ENCODE data around the gene USH2A.

The USH2A gene

DNA sequence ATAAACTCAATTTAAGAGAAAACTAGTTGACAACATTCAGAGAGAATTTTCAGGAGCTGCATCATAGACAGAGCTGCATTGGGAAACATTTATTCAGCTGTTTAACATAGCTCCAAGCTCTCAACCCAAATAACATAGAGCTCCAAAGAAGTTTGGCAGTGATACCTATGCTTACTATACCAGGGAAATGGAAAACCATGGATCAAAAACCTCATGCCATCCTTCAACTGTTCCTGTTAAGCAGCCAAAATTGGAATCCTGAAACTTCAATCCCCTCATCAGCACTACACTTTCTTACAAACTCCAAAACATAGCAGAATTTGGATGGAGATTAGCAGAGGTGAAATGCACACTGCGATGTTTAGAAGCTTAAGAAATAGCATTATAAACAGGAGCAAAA, 164.4 kb downstream of the USH2A start:
- no peak for TF ChIP-seq ZBTB7A (IDR thresholded peaks at IDR 0.05; ENCODE audit: low read depth)
- TF ChIP-seq EP300 (IDR thresholded peaks at IDR 0.05; ENCODE audit: borderline replicate concordance) = no peak

DNA sequence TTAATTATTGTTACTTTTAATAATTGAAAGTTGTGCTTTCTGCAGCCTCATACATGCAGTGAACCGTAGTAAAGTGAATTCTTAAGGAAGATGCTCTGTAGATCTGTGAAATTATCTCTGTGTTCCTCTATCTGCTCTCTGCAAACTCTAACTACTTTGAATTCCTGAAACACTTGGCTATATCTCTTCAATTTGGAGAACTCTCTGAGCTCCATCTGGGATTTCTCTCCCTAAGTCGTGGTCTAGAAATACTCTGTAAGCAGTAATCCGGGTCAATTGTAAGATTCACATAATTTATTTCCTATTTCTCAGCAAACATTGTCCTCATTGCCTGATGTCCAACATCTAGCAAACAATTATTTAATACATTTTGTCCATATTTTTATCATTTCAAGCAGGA, 164.9 kb downstream of the USH2A start:
- TF ChIP-seq EP300 (IDR thresholded peaks at IDR 0.05; ENCODE audit: borderline replicate concordance) (no peak), TEAD4 (IDR thresholded peaks at IDR 0.05) (no peak), TAF1 (IDR thresholded peaks at IDR 0.05; ENCODE audit: low read depth) (no peak), RAD21 (IDR thresholded peaks at IDR 0.05; ENCODE audit: low read depth) (no peak)
- TF ChIP-seq, protein P1, sequence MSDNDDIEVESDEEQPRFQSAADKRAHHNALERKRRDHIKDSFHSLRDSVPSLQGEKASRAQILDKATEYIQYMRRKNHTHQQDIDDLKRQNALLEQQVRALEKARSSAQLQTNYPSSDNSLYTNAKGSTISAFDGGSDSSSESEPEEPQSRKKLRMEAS (IDR thresholded peaks at IDR 0.05) = no peak
- TF ChIP-seq, protein P2, sequence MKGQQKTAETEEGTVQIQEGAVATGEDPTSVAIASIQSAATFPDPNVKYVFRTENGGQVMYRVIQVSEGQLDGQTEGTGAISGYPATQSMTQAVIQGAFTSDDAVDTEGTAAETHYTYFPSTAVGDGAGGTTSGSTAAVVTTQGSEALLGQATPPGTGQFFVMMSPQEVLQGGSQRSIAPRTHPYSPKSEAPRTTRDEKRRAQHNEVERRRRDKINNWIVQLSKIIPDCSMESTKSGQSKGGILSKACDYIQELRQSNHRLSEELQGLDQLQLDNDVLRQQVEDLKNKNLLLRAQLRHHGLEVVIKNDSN (IDR thresholded peaks at IDR 0.05) = no peak

DNA sequence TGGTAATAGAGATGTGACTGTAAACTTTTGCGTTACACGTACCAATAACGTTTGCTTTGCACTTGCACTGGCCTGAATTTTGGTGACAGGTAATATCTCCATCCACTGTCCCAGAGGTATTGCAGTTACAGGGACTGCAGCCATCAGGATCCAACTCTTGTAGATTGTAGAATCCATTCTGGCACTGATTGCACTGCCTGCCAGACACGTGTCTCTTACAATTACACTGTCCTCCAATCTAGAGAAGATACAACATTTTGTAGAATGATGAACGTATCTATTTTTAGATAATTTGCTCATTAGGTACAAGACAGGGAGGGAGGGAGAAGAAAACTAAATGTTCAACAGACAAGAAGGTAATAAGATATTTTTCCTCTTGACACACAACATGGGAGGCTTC, 172.4 kb downstream of the USH2A start:
- TF ChIP-seq NFIC (IDR thresholded peaks at IDR 0.05) = no peak
- TF ChIP-seq TAF1 (IDR thresholded peaks at IDR 0.05; ENCODE audit: low read depth) = no peak

DNA sequence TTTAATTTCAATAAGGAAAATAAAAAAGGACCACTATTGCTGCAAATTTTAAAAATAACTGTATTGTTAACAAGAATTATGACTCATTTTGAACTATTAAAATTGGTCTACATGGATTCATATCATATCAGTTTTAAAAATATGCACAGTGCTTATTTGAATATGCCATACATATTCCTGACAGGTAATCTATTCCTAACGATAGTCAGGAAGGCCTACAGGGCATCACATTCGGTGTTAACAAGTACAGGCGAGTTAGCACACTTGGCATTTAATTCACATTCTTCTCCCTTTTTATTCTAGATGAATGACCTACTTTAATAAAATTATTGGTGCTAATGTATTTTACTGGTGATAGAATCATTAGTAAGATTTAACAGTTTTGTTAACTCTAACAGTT, 174.6 kb downstream of the USH2A start:
- TF ChIP-seq TCF12 (IDR thresholded peaks at IDR 0.05; ENCODE audit: low read depth) (no peak), YY1 (IDR thresholded peaks at IDR 0.05; ENCODE audit: low read depth) (no peak), FOXM1 (IDR thresholded peaks at IDR 0.05; ENCODE audit: borderline replicate concordance, low read depth) (no peak), TAF1 (IDR thresholded peaks at IDR 0.05; ENCODE audit: low read depth) (no peak)

DNA sequence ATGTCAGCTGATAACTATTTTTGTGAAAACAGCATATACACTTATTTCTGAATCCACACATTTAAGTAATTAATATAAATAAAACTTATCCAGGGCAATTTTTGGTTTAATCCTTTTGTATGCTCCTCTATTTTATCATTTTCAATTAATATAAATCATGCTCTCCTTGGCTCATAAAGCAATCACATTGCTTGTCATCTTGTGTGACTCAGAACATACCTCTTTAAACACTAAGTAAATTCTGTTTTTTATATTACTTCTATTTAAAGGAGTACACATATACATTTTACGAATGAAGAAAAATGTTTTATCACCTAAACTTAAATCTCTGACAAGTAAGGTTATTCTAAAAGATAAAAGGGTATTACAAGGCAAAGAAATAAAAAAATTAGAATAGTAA, 175.3 kb downstream of the USH2A start:
- TF ChIP-seq YY1 (IDR thresholded peaks at IDR 0.05; ENCODE audit: low read depth) (no peak), EGR1 (IDR thresholded peaks at IDR 0.05) (no peak), RAD21 (IDR thresholded peaks at IDR 0.05; ENCODE audit: low read depth) (no peak), FOXM1 (IDR thresholded peaks at IDR 0.05; ENCODE audit: borderline replicate concordance, low read depth) (no peak), TAF1 (IDR thresholded peaks at IDR 0.05; ENCODE audit: low read depth) (no peak), TEAD4 (IDR thresholded peaks at IDR 0.05) (no peak), ZBTB7A (IDR thresholded peaks at IDR 0.05; ENCODE audit: low read depth) (no peak), EP300 (IDR thresholded peaks at IDR 0.05; ENCODE audit: borderline replicate concordance) (no peak), TCF12 (IDR thresholded peaks at IDR 0.05; ENCODE audit: low read depth) (no peak), CREB1 (IDR thresholded peaks at IDR 0.05; ENCODE audit: low read depth) (no peak), NFIC (IDR thresholded peaks at IDR 0.05) (no peak), CEBPB (IDR thresholded peaks at IDR 0.05) (no peak)
- TF ChIP-seq, protein P1 (IDR thresholded peaks at IDR 0.05) = no peak
- TF ChIP-seq, protein P2 (IDR thresholded peaks at IDR 0.05) = no peak
- TF ChIP-seq, protein P3, sequence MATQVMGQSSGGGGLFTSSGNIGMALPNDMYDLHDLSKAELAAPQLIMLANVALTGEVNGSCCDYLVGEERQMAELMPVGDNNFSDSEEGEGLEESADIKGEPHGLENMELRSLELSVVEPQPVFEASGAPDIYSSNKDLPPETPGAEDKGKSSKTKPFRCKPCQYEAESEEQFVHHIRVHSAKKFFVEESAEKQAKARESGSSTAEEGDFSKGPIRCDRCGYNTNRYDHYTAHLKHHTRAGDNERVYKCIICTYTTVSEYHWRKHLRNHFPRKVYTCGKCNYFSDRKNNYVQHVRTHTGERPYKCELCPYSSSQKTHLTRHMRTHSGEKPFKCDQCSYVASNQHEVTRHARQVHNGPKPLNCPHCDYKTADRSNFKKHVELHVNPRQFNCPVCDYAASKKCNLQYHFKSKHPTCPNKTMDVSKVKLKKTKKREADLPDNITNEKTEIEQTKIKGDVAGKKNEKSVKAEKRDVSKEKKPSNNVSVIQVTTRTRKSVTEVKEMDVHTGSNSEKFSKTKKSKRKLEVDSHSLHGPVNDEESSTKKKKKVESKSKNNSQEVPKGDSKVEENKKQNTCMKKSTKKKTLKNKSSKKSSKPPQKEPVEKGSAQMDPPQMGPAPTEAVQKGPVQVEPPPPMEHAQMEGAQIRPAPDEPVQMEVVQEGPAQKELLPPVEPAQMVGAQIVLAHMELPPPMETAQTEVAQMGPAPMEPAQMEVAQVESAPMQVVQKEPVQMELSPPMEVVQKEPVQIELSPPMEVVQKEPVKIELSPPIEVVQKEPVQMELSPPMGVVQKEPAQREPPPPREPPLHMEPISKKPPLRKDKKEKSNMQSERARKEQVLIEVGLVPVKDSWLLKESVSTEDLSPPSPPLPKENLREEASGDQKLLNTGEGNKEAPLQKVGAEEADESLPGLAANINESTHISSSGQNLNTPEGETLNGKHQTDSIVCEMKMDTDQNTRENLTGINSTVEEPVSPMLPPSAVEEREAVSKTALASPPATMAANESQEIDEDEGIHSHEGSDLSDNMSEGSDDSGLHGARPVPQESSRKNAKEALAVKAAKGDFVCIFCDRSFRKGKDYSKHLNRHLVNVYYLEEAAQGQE (IDR thresholded peaks at IDR 0.05; ENCODE audit: low read depth) = no peak

DNA sequence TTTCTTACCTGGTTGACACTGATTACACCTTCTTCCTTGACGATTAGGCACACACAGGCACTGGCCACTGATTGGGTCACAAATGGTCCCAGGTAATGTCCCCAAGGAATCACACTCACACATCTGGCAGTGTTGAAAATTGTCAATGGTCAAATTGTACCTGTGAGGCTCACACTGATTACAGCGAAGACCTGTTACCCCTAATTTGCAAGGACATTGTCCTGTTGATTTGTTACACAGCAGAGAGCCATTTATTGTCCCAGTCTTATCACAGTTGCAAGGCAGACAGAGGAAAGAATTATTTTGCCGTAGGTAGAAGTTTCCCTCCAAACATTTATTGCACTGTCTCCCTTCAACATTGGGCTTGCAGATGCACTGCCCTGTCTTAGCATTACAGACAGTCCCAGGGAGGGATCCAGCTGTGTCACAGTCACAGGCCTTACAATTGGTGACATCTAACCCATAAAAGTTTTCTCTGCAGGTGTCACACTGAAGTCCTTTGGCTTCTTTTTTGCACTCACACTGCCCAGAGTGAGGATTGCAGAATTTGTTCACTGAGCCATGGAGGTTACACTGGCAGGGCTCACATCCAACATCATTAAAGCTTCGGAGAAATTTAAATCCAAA, 176.6 kb downstream of the USH2A start:
- TF ChIP-seq EGR1 (IDR thresholded peaks at IDR 0.05) (no peak), EP300 (IDR thresholded peaks at IDR 0.05; ENCODE audit: borderline replicate concordance) (no peak), FOXM1 (IDR thresholded peaks at IDR 0.05; ENCODE audit: borderline replicate concordance, low read depth) (no peak), TCF12 (IDR thresholded peaks at IDR 0.05; ENCODE audit: low read depth) (no peak)
- TF ChIP-seq, protein P1 (IDR thresholded peaks at IDR 0.05) = no peak
- TF ChIP-seq, protein P3 (IDR thresholded peaks at IDR 0.05; ENCODE audit: low read depth) = no peak

DNA sequence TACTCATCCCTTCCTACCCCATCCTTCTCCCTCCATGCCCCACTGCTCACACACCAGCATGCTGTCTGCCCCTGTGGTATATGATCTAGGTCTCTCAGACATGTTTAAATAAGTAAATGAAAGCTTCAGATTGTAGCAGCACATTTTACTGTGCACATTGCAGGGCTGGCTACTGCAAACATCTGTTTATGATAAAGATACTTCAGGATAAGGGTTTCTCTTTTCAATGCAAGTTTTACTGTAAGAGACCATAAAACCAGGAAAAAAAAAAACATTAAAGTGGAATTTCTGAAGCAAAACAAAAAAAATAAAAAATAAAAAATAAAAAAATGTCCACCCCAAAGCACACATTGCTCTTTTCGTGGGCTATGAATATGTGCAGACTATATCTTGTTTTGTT, 184.4 kb downstream of the USH2A start:
- no peak for TF ChIP-seq EP300 (IDR thresholded peaks at IDR 0.05; ENCODE audit: borderline replicate concordance)
- TF ChIP-seq ZBTB7A (IDR thresholded peaks at IDR 0.05; ENCODE audit: low read depth) = no peak
- TF ChIP-seq TEAD4 (IDR thresholded peaks at IDR 0.05) = no peak
- TF ChIP-seq CEBPB (IDR thresholded peaks at IDR 0.05) = no peak
- no peak for TF ChIP-seq TCF12 (IDR thresholded peaks at IDR 0.05; ENCODE audit: low read depth)
- TF ChIP-seq, protein P3 (IDR thresholded peaks at IDR 0.05; ENCODE audit: low read depth) = no peak
- TF ChIP-seq NFIC (IDR thresholded peaks at IDR 0.05) = no peak
- TF ChIP-seq, protein P2 (IDR thresholded peaks at IDR 0.05) = no peak
- no peak for TF ChIP-seq YY1 (IDR thresholded peaks at IDR 0.05; ENCODE audit: low read depth)
- TF ChIP-seq CREB1 (IDR thresholded peaks at IDR 0.05; ENCODE audit: low read depth) = no peak
- TF ChIP-seq EGR1 (IDR thresholded peaks at IDR 0.05) = no peak
- TF ChIP-seq RAD21 (IDR thresholded peaks at IDR 0.05; ENCODE audit: low read depth) = no peak
- no peak for TF ChIP-seq FOXM1 (IDR thresholded peaks at IDR 0.05; ENCODE audit: borderline replicate concordance, low read depth)
- TF ChIP-seq, protein P1 (IDR thresholded peaks at IDR 0.05) = no peak
- no peak for TF ChIP-seq TAF1 (IDR thresholded peaks at IDR 0.05; ENCODE audit: low read depth)
